Uterus (tissue), 2 donors: Measurements from ENCODE around the gene MRPL1.

Experiments
- POLR2A ChIP-seq, 2 donors: fragments of 450-650 bp; IDR thresholded peaks; one replicate each; pipeline ENCODE4 v1.6.1; 2016; ENCODE audit warnings: antibody characterized with exemption in 2 of 2, mild to moderate bottlenecking in 1 of 2, moderate library complexity in 1 of 2
- TF ChIP-seq, protein P1 (sequence below), 4 experiments: fragments of 200-600 bp in 2 of 4; fragments of 450-650 bp in 2 of 4; sonication (generic) in 2 of 4; IDR thresholded peaks; one replicate each; pipeline ENCODE4 v1.5.1; 2016 to 2019; ENCODE audit warnings: antibody characterized with exemption in 4 of 4, mild to moderate bottlenecking in 2 of 4, moderate library complexity in 1 of 4

- TF ChIP-seq, protein P1, sequence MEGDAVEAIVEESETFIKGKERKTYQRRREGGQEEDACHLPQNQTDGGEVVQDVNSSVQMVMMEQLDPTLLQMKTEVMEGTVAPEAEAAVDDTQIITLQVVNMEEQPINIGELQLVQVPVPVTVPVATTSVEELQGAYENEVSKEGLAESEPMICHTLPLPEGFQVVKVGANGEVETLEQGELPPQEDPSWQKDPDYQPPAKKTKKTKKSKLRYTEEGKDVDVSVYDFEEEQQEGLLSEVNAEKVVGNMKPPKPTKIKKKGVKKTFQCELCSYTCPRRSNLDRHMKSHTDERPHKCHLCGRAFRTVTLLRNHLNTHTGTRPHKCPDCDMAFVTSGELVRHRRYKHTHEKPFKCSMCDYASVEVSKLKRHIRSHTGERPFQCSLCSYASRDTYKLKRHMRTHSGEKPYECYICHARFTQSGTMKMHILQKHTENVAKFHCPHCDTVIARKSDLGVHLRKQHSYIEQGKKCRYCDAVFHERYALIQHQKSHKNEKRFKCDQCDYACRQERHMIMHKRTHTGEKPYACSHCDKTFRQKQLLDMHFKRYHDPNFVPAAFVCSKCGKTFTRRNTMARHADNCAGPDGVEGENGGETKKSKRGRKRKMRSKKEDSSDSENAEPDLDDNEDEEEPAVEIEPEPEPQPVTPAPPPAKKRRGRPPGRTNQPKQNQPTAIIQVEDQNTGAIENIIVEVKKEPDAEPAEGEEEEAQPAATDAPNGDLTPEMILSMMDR (IDR thresholded peaks at IDR 0.05) = no peak
- TF ChIP-seq POLR2A (IDR thresholded peaks at IDR 0.05) = no peak
Measured at GRCh38 chr4:77899607-77900006, 37.0 kb downstream of the MRPL1 start.
